ENCODE data around the gene CDC42BPA.
"Not testable (repeated sequence)": the region's sequence is repeated elsewhere in the genome, so short reads cannot be mapped to it uniquely, and the experiment has no call there.

GRCh38 chr1:226999579-226999978 lies 318.7 kb downstream of the CDC42BPA start:
- TF ChIP-seq, protein P1, sequence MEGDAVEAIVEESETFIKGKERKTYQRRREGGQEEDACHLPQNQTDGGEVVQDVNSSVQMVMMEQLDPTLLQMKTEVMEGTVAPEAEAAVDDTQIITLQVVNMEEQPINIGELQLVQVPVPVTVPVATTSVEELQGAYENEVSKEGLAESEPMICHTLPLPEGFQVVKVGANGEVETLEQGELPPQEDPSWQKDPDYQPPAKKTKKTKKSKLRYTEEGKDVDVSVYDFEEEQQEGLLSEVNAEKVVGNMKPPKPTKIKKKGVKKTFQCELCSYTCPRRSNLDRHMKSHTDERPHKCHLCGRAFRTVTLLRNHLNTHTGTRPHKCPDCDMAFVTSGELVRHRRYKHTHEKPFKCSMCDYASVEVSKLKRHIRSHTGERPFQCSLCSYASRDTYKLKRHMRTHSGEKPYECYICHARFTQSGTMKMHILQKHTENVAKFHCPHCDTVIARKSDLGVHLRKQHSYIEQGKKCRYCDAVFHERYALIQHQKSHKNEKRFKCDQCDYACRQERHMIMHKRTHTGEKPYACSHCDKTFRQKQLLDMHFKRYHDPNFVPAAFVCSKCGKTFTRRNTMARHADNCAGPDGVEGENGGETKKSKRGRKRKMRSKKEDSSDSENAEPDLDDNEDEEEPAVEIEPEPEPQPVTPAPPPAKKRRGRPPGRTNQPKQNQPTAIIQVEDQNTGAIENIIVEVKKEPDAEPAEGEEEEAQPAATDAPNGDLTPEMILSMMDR (IDR thresholded peaks at IDR 0.05): not testable (repeated sequence)
- TF ChIP-seq EP300, POLR2A, POLR2AphosphoS5 (IDR thresholded peaks at IDR 0.05): not testable (repeated sequence)

Data from stomach (tissue), 4 donors.